Cardiac muscle cell (in vitro differentiated cells and primary cell): ENCODE results near the gene IL3RA. TPM values are rescaled to one million over a fixed set of nuclear protein-coding genes. Genes with fewer than 3 reads are reported as not detected.
"Not testable (repeated sequence)": the region's sequence is repeated elsewhere in the genome, so short reads cannot be mapped to it uniquely, and the experiment has no call there.

Experiments used
- DNase-seq, 2 donors: peaks; one replicate each; pipeline versions ENCODE4 v3.0.0 to v3.0.0-alpha.2; 2010 to 2017; ENCODE audit warnings: low read depth in 1 of 2, low spot score in 1 of 2
- H3K27ac ChIP-seq: fragments of 200-600 bp; sonication (generic); 2 replicates; pipeline ENCODE4 v1.5.1; 2016
- H3K27me3 ChIP-seq: fragments of 200-600 bp; sonication (generic); 2 replicates; pipeline ENCODE4 v1.6.0; 2016; ENCODE audit warnings: control low read depth
- H3K36me3 ChIP-seq: fragments of 200-600 bp; sonication (generic); 2 replicates; pipeline ENCODE4 v1.5.1; 2016; ENCODE audit warnings: control low read depth
- H3K4me1 ChIP-seq: fragments of 200-600 bp; sonication (generic); 2 replicates; pipeline ENCODE4 v1.8.1; 2017; ENCODE audit warnings: low read depth, mild to moderate bottlenecking, mixed run types
- H3K4me3 ChIP-seq: fragments of 200-600 bp; sonication (generic); 2 replicates; pipeline ENCODE4 v1.5.1; 2016; ENCODE audit warnings: mild to moderate bottlenecking
- H3K9me3 ChIP-seq: fragments of 200-600 bp; sonication (generic); 2 replicates; pipeline ENCODE4 v1.5.1; 2017; ENCODE audit warnings: low read depth, mild to moderate bottlenecking, control low read depth
- polyA plus RNA-seq: library from polyadenylated mRNA; unstranded; fragments of >200 nt; fragmentation: Nextera tagmentation; extraction: Ambion mirVana; gene quantifications from 2 replicates; pipeline ENCODE4 v1.2.1, GENCODE V29; 2016
- total RNA-seq: library from RNA; depleted of rRNA; stranded (reverse); fragments of >200 nt; gene quantifications from 2 replicates; pipeline ENCODE4 v1.2.3, GENCODE V29; 2016
- TF ChIP-seq, protein P1 (sequence below): IDR thresholded peaks from 2 replicates; pipeline ENCODE4 v1.5.1; 2012; ENCODE audit warnings: low read depth, mild to moderate bottlenecking, low read length

IL3RA gene
- total and polyA plus RNA-seq, 2 experiments from 2014 or later = 5.3 TPM; not detected in 1

DNA sequence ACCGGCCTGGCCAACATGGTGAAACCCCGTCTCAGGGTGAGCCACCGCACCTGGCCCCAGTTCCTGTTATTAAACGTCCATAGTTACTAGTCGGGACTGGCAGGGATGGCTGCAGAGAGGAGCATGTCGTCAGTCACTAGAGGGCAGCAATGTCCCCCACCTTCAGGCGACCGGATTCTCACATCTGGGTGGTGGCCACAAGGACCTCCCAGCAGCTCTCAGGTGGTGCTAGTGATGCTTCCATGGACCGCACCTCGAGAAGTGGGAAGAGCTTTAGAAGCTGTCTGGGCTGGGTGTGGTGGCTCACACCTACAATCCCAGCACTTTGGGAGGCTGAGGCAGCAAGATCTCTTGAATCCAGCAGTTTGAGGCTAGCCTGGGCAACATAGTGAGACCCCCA, 13.3 kb upstream of the IL3RA start:
- DNase-seq = peak in 1 of 2 donors; percentile 49
- H3K36me3 ChIP-seq = no peaks in the 10 kb centered on the region
- no peaks in the 10 kb centered on the region for H3K27me3 ChIP-seq
- H3K9me3 ChIP-seq = no peaks in the 10 kb centered on the region
- no peaks in the 10 kb centered on the region for H3K4me1 ChIP-seq
- TF ChIP-seq, protein P1, sequence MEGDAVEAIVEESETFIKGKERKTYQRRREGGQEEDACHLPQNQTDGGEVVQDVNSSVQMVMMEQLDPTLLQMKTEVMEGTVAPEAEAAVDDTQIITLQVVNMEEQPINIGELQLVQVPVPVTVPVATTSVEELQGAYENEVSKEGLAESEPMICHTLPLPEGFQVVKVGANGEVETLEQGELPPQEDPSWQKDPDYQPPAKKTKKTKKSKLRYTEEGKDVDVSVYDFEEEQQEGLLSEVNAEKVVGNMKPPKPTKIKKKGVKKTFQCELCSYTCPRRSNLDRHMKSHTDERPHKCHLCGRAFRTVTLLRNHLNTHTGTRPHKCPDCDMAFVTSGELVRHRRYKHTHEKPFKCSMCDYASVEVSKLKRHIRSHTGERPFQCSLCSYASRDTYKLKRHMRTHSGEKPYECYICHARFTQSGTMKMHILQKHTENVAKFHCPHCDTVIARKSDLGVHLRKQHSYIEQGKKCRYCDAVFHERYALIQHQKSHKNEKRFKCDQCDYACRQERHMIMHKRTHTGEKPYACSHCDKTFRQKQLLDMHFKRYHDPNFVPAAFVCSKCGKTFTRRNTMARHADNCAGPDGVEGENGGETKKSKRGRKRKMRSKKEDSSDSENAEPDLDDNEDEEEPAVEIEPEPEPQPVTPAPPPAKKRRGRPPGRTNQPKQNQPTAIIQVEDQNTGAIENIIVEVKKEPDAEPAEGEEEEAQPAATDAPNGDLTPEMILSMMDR = no peak
- no peak overlapping the region for H3K27ac ChIP-seq
- no peak overlapping the region for H3K4me3 ChIP-seq

DNA sequence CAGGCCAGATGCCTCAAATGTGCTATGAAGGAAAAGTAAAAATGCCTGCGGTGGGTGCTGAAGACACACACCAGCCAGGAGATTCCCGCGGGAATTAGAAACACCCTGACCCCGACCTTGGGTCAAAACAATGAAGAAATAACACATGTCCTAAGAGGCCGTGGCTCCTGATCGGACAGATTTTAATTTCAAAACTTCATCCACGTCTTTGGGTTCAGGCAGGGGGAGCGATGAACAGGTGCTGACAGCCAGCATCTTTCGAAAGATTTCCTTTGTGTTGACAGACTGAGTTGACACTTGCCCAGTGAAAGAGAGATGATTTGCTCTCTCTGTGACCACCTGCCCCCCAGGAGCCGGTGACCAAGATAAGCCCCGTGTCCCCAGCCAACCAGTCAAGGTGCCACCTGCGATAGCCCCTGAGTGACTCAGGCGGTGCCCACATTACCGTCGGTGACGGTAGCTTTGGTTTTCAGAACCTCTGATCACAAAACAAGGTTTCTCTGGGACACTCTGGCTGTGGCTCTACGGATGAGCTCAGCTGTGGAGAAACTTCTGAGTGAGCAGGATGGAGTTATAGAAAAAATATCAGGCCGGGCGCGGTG, 11.0 kb upstream of the IL3RA start:
- DNase-seq = no peak
- H3K36me3 ChIP-seq = no peaks in the 10 kb centered on the region
- TF ChIP-seq, protein P1 = no peak
- no peak overlapping the region for H3K27ac ChIP-seq
- no peaks in the 10 kb centered on the region for H3K9me3 ChIP-seq
- H3K4me1 ChIP-seq = no peaks in the 10 kb centered on the region
- H3K27me3 ChIP-seq = no peaks in the 10 kb centered on the region
- no peak overlapping the region for H3K4me3 ChIP-seq

DNA sequence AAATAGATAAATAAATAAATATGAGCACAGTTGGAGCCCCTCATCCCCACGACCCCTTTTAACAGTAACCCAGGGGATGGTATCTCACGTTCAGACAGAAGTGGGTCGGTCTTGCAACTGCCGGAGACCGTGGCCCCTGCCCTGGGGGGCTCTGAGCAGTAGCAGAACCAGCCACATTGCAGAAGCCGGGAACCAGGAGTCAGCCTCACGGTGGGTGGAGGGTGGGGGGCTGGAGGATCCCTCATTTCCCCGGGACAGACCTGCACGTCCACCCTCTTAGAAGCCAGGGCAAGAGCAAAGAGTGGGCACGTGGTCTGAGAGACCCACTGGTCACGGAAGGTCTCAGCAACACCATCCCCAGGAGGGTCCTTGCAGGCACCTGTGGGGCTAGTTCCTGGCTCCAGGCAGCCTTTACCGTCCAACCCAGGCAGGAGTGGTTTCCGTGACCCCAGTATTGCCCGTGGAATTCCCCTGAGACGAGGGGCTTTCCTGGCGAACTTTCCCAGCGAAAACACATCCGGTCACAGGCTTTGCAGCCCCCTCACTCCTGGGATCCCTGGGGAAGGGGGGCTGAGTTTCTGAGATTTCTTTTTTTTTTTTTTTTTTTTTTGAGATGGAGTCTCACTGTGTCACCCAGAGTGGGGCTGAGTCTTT, 8.8 kb upstream of the IL3RA start:
- no peaks in the 10 kb centered on the region for H3K4me1 ChIP-seq
- no peak for DNase-seq
- no peaks in the 10 kb centered on the region for H3K9me3 ChIP-seq
- no peak overlapping the region for H3K27ac ChIP-seq
- no peaks in the 10 kb centered on the region for H3K27me3 ChIP-seq
- TF ChIP-seq, protein P1 = no peak
- H3K36me3 ChIP-seq = no peaks in the 10 kb centered on the region
- H3K4me3 ChIP-seq = no peak overlapping the region

DNA sequence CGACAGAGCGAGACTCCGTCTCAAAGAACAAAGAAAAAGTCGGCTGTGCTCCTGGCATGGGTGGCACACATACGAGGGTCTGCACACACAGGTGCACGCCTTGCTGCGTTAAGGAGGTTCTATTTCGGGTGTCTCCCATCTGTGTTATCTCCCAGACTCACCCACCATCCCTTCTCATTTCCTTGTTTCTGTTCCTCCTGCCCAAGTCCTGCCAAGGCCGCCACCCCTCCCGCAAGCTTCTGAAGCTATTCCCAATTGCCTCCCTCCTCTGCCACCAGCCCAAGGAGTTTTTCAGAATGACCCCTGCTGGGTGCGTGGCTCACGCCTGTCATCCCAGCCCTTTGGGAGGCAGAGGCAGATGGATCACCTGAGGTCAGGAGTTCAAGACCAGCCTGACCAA, 6.0 kb upstream of the IL3RA start:
- H3K36me3 ChIP-seq = no peaks in the 10 kb centered on the region
- no peaks in the 10 kb centered on the region for H3K4me1 ChIP-seq
- TF ChIP-seq, protein P1 = no peak
- no peak overlapping the region for H3K4me3 ChIP-seq
- no peaks in the 10 kb centered on the region for H3K27me3 ChIP-seq
- DNase-seq = no peak
- no peak overlapping the region for H3K27ac ChIP-seq
- no peaks in the 10 kb centered on the region for H3K9me3 ChIP-seq

DNA sequence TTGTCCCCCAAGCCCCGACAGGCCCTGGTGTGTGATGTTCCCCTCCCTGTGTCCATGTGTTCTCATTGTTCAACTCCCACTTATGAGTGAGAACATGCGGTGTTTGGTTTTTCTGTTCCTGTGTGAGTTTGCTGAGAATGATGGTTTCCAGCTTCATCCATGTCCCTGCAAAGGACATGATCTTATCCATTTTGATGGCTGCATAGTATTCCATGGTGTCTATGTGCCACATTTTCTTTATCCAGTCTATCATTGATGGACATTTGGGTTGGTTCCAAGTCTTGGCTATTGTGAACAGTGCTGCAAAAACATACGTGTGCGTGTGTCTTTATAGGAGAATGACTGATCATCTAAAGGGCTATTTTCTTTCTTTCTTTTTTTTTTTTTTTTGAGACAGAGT, 4.2 kb upstream of the IL3RA start:
- not testable (repeated sequence) for H3K4me1 ChIP-seq, H3K27ac ChIP-seq, H3K4me3 ChIP-seq, H3K27me3 ChIP-seq, DNase-seq, H3K9me3 ChIP-seq, H3K36me3 ChIP-seq

DNA sequence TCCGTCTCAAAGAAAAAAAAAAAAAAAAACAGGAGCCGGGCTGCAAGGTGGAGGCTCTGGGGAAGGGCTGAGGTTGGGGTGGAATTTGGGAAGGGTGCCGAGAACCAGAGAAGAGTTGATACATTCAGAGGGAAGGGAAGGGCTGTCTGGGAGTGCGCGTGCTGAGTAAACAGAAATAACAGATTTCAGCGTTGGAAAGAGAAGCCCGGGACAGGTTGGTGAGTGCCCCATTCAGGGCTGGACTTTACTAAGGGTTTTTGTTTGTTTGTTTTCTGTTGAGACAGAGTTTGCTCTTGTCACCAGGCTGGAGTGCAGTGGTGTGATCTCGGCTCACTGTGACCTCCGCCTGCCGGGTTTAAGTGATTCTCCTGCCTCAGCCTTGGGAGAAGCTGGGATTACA, 1.7 kb upstream of the IL3RA start:
- DNase-seq = no peak
- TF ChIP-seq, protein P1 = no peak
- no peaks in the 10 kb centered on the region for H3K27me3 ChIP-seq
- no peaks in the 10 kb centered on the region for H3K4me1 ChIP-seq
- H3K27ac ChIP-seq = no peak overlapping the region
- no peak overlapping the region for H3K4me3 ChIP-seq
- H3K36me3 ChIP-seq = no peaks in the 10 kb centered on the region
- H3K9me3 ChIP-seq = no peaks in the 10 kb centered on the region
